ENCODE measurements around the gene SLC9B1.

- TF ChIP-seq CTCF (IDR thresholded peaks at IDR 0.05 in 8 of 11, conservative IDR thresholded peaks at IDR 0.05 in 3 of 11), result no peak
- TF ChIP-seq POLR2A (IDR thresholded peaks at IDR 0.05), result no peak
- no peak for TF ChIP-seq POLR2AphosphoS5 (IDR thresholded peaks at IDR 0.05)
Measured at GRCh38 chr4:103052145-103052544, 32.6 kb upstream of the SLC9B1 start.

All from spleen (tissue), 7 donors.